ENCODE data around the gene GAS2L2.

Gene GAS2L2

DNA sequence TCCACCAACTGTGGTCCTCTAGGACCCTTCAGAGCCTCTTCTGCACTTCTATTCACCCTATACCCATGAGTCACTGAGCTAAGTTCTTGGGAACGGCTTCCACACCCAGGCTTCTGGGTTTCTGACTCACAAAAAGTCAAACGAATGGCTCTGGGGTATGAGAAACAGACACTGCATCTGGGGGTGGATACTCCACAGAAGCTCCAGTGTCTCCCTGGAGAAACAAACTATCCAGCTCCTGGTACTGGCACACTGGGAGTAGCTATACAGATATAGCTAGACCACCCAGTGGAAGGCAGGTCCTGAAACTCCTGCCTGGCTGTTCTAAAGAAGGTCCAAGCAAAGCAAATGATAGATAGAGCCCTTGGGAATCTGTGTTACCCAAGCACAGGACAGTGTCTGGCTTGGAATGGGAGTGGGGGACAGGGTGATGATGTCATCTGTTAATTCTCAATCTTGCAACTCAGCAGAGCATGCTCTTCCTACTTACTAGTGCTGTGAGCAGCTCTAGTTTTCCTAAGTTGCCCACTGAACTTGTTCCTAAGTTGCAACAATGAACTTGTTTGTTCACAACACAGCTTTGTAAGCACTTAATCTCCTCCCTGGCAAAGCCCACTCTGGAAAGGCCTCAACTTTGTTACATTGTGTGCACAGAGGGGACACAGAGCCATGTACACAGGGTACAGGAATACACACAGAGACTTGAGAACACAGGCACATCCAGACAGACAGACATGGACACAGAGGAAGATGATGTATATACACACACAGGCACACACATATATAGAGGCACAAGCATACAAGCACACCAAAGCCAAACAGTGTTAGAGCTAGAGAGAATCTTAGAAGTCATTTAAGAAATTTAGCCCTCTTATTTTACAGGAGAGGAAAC is 35.7 kb upstream of the GAS2L2 start:
- Histone ChIP-seq H3K27me3 (no peaks in the 10 kb centered on the region), H3K4me1 (peaks cover 37% of the 10 kb centered on the region), H3K36me3 (no peaks in the 10 kb centered on the region), H3K4me3 (ENCODE audit: low read depth, low read length) (no peak overlapping the region), H3K9me3 (no peaks in the 10 kb centered on the region)
- TF ChIP-seq, protein P1, sequence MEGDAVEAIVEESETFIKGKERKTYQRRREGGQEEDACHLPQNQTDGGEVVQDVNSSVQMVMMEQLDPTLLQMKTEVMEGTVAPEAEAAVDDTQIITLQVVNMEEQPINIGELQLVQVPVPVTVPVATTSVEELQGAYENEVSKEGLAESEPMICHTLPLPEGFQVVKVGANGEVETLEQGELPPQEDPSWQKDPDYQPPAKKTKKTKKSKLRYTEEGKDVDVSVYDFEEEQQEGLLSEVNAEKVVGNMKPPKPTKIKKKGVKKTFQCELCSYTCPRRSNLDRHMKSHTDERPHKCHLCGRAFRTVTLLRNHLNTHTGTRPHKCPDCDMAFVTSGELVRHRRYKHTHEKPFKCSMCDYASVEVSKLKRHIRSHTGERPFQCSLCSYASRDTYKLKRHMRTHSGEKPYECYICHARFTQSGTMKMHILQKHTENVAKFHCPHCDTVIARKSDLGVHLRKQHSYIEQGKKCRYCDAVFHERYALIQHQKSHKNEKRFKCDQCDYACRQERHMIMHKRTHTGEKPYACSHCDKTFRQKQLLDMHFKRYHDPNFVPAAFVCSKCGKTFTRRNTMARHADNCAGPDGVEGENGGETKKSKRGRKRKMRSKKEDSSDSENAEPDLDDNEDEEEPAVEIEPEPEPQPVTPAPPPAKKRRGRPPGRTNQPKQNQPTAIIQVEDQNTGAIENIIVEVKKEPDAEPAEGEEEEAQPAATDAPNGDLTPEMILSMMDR (IDR thresholded peaks at IDR 0.05; ENCODE audit: low read depth, low read length): no peak
- peak; percentile 53 for DNase-seq

DNA sequence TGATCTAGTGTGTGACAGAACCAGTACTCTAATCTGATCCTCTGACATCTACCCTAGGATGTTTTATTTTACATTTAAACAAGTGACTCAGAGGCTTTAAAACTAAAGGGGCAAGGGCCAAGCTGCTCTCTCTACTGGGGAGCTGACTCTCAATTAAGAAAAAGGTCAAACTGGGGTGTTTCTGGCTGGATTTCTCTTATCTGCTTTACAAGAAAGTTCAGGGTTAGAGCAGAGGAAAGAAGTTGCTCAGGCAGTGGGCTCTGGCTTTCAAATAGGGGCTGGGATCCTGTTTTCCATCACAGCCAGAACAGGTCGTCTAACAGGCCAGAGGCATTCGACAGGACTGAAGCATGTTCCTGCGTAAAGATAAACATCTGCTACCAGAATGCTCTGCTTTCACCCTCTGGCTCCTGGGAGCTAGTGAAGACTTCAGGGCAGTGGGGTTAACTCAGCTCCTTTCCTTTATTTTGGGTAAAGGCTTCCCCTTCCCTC is 33.9 kb upstream of the GAS2L2 start:
- Histone ChIP-seq H3K4me1 (peaks cover 37% of the 10 kb centered on the region), H3K27me3 (no peaks in the 10 kb centered on the region), H3K36me3 (no peaks in the 10 kb centered on the region), H3K4me3 (ENCODE audit: low read depth, low read length) (no peak overlapping the region), H3K9me3 (no peaks in the 10 kb centered on the region)
- TF ChIP-seq, protein P1 (IDR thresholded peaks at IDR 0.05; ENCODE audit: low read depth, low read length): no peak
- DNase-seq: peak; percentile 82

DNA sequence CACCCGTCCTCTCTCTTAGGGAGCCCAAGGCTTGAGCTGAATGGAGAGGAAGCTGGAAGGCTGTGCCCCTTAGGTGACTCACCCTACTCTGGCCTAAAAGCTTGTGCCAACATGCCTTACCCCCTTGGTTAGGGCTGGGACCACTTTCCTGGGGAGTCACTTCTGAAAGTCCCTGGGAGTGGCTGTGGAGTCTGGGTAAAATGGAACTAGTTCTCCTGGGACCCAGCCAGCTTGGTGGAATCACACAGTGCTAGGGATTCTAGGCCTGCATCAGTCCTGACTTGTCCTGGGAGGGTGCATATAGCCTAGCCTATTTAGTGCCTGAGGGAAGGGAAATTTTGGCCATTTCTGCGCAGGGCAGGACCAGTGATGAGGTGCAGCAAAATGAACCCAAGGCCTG is 31.9 kb upstream of the GAS2L2 start:
- Histone ChIP-seq H3K4me3 (ENCODE audit: low read depth, low read length) (no peak overlapping the region), H3K27me3 (no peaks in the 10 kb centered on the region), H3K4me1 (peaks cover 37% of the 10 kb centered on the region), H3K9me3 (no peaks in the 10 kb centered on the region), H3K36me3 (no peaks in the 10 kb centered on the region)
- TF ChIP-seq, protein P1 (IDR thresholded peaks at IDR 0.05; ENCODE audit: low read depth, low read length): no peak
- no peak for DNase-seq

DNA sequence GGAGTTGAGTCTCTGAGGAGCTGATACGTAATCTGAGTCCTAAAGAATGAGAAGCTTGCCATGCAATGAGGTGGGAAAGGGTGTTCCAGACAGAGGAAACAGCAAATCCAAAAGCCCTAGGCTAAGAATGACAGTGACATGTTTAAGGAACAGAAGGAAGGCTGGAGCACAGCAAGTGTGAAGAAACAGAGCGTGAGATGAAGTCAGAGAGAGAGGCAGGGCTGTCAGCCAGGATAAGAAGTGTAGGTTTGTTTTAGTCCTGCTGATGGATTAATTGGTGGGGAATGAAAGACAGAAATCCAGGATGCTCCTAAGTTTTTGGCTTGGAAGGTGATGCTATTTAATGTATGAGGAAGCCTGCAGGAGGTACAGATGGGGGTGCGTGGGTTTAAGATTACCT is 27.9 kb upstream of the GAS2L2 start:
- no peak overlapping the region for H3K4me3 ChIP-seq (ENCODE audit: low read depth, low read length)

DNA sequence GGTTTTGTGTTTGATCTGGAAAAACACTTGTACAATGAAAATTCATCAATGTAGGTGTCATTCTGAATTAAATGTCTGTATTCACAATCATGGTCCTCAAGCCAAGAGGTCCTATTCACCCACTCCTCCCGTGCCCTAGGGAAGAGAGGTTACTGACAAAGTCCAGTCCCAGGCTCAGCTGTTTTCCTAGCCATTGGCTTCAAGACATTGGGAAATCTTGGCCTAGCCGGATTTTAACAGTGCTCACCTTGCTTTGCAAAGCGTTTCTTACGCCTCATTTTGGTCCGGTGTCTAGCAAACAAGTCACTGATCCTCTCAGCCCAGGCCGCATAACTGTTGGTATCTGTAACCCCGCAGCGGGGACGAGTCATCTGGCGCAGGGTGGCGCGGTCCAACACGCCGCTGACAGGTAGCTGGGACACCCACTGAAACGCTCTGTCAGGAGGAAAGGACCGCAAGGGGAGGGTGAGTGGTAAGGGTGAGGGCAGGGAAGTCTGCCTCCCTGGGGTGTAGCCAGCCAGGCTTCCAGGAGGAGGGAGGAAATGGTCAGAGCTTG is 25.7 kb upstream of the GAS2L2 start:
- TF ChIP-seq, protein P1 (IDR thresholded peaks at IDR 0.05; ENCODE audit: low read depth, low read length): no peak
- H3K4me3 ChIP-seq (ENCODE audit: low read depth, low read length): no peak overlapping the region
- no peak for DNase-seq
- H3K27me3 ChIP-seq: no peaks in the 10 kb centered on the region
- no peaks in the 10 kb centered on the region for H3K9me3 ChIP-seq
- peaks cover 24% of the 10 kb centered on the region for H3K4me1 ChIP-seq
- no peaks in the 10 kb centered on the region for H3K36me3 ChIP-seq

More for the DNA sequence above, 27.9 kb upstream of the GAS2L2 start:
- Histone ChIP-seq H3K36me3 (no peaks in the 10 kb centered on the region), H3K27me3 (no peaks in the 10 kb centered on the region), H3K4me1 (peaks cover 13% of the 10 kb centered on the region), H3K9me3 (no peaks in the 10 kb centered on the region)
- TF ChIP-seq, protein P1 (IDR thresholded peaks at IDR 0.05; ENCODE audit: low read depth, low read length): no peak
- DNase-seq: no peak

DNA sequence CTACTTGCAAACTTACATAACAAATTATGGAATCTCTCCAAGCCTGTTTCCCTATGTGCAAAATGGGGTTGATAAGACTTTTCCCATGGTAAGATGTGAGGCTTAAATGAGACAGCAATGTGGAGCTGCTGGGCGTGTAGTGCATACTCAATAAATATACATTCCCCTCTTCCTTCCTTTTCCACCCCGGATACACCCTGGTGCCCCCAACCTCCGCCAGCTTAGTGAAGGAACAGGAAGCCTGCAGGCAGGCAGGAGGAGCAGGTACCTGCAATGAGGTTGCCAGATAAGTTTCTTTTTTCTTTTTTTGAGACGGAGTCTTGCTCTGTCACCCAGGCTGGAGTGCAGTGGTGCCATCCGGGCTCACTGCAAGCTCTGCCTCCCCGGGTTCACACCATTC is 22.5 kb upstream of the GAS2L2 start:
- Histone ChIP-seq H3K4me3 (ENCODE audit: low read depth, low read length) (no peak overlapping the region), H3K36me3 (no peaks in the 10 kb centered on the region), H3K9me3 (no peaks in the 10 kb centered on the region), H3K4me1 (peaks cover 26% of the 10 kb centered on the region), H3K27me3 (no peaks in the 10 kb centered on the region)
- no peak for DNase-seq
- TF ChIP-seq, protein P1 (IDR thresholded peaks at IDR 0.05; ENCODE audit: low read depth, low read length): no peak
